Stimulated activated CD8-positive, alpha-beta memory T cell treated with anti-CD3 and anti-CD28 coated beads, Interleukin-15, amount 100 ng/mL, for 24 hours (primary cell): ENCODE results near the gene MORC1.
"Not testable (repeated sequence)": the region's sequence is repeated elsewhere in the genome, so short reads cannot be mapped to it uniquely, and the experiment has no call there.

Experiments used
- DNase-seq: peaks from one replicate; pipeline ENCODE4 v3.0.0-alpha.2; 2020; ENCODE audit warnings: low read depth

The MORC1 gene, protein sequence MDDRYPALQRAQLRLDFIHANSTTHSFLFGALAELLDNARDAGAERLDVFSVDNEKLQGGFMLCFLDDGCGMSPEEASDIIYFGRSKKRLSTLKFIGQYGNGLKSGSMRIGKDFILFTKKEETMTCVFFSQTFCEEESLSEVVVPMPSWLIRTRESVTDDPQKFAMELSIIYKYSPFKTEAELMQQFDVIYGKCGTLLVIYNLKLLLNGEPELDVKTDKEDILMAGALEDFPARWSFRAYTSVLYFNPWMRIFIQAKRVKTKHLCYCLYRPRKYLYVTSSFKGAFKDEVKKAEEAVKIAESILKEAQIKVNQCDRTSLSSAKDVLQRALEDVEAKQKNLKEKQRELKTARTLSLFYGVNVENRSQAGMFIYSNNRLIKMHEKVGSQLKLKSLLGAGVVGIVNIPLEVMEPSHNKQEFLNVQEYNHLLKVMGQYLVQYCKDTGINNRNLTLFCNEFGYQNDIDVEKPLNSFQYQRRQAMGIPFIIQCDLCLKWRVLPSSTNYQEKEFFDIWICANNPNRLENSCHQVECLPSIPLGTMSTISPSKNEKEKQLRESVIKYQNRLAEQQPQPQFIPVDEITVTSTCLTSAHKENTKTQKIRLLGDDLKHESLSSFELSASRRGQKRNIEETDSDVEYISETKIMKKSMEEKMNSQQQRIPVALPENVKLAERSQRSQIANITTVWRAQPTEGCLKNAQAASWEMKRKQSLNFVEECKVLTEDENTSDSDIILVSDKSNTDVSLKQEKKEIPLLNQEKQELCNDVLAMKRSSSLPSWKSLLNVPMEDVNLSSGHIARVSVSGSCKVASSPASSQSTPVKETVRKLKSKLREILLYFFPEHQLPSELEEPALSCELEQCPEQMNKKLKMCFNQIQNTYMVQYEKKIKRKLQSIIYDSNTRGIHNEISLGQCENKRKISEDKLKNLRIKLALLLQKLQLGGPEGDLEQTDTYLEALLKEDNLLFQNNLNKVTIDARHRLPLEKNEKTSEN

DNA sequence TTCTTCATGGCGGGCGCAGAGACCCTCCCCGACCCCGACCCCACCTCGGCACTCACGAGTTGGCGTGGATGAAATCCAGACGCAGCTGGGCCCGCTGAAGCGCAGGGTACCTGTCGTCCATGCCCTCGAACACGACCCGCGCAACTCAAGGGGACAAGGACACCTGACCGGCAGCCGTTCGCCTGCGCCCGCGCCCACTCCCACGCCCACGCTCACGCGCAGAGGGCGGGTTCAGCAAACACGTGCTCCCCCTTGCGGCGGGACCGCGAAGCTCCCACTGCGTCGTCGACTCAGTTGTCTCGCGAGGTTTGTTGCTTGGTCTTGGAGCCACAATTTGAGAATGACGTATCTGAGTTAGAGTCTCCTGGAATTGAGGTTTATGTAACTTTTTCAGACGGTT, at the start of gene MORC1:
Gene MORC1 (minus strand): TSS at position 196 of the 400 bp plus-strand sequence. CDS start 75 bp downstream, at position 121.
- DNase-seq = no peak

DNA sequence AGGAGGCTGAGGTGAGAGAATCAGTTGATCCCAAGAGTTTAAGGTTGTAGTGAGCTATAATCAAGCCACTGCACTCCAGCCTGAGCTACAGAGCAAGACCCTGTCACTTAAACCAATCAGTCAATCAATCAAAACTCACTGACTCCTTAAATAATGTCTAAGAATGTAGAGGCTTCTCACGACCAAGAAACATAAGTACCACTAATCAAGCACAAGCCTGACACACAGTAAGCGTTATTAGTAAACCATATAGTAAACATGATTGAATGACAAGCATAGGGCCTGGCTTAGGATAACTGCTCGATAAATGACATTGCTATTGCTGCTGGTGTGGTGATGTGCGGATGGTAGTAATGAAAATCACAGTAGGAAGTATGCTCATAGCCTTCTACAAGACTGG, 48.0 kb upstream of the MORC1 start:
- DNase-seq = no peak

DNA sequence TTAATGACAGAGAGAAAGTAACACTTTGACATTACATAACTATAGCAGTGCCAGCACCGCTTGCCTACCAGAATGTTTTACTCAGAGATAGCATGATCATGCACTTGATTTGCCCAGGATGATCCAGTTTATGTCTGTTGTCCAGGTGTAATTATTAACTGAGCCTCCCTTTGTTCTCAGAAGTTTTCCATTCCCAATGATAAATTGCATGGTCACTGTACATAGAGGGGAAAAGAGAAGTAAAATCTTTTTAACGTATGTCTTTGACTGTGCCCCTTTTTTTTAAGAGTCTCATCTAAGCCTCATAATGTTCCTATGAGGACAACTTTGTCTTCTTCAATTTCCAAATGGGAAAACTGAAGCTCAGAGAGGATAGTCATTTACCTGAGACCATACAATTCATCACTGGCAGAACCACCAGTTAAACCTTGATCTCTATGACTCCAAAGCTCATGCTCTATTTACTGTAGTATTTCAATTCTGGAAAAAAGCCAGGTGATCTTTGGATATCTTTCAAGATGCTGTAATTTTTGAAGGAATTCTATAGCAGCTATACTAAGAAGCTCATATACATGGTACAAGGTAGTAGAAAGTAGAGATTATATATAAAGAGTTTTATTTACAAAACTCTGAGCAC, 43.7 kb upstream of the MORC1 start:
- no peak for DNase-seq

DNA sequence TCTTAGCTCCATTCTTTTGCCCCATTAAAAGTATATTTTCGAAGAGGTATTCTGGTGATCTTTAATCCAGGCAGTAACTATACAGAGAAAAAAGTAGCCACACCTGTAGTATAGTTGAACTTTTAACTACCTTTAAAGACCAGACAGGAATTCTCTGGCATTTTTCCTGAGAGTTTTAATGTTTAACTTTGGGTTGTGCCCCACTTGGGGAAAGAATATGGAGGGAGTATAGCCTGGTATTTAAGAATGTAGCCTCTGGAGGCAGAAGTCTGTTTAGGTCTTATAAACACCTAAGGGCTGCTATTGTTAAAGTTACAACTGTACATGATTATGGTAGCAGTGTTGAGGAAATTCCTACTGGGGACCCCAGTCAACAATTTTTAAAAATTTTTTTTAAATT, 37.9 kb upstream of the MORC1 start:
- DNase-seq = no peak

DNA sequence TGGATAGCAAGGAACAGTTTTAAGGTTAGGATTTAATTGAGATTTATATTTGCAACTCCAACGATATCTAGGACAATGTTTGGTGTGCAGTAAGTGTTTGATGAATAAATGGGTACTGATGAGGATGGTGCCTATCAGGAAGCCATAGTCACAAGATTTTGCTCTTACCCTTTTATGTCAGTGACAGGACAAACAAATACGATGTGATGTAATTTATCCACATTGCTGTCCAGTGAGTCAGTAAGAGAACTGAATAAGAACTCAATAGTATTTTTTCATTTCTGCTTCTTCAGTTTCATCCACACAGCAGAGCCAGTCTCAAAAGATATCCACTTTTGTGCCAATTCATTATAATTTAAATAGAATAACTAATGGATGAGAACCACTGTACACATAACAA, 37.0 kb upstream of the MORC1 start:
- no peak for DNase-seq

DNA sequence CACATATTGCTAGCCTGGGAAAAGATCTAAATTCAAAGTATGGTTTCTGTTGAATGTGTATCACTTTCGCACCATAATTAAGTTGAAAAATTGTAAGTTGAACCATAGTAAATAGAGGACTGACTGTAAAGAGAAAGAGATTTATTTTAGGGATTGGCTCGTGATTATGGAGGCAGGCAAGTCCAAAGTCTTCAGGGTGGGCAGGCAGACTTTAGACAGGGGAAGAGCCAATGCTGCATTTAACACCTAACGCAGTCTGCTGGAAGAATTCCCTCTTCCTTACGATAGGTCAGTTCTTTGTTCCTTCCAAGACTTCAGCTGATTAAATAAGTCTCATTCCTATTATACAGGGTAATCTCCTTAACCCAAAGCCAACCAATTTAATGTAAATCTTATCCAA, 34.4 kb upstream of the MORC1 start:
- DNase-seq = no peak

DNA sequence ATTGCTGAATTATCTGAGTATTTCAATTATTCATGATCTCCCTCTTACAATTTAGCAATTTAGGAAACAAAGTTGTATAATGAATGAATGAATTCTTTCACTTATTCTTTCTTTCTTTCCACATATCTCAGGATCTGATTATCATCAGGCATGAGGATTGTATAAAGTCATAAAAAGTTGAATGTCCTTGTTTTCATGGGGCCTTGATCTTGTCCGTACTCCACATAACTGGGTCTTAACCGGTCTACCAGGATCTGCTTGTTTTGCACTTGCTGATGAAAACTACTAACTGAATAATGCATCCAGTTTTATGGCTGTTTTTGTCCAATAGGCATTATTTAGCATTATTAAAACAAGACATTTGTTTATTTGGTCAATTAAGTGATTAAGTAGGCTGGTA, 31.1 kb upstream of the MORC1 start:
- no peak for DNase-seq

DNA sequence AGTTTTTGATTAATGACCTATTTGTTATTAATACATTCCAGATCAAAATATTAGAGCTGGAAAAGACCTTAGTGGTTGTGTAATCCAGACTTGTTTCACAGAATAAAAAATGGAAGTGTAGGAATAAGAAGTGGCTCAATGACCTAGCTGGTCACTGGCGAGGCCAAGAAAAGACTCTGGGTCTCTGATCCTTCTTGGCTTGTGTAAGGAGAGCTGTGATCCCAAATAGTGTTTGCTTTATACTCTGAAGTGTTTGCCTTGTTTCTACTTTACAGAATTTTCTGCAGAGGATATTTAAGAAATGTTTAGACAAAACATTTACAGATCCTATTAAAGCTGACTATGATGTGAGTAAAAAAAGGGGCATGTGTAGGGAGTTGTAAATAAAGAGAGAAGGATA, 25.7 kb upstream of the MORC1 start:
- no peak for DNase-seq

DNA sequence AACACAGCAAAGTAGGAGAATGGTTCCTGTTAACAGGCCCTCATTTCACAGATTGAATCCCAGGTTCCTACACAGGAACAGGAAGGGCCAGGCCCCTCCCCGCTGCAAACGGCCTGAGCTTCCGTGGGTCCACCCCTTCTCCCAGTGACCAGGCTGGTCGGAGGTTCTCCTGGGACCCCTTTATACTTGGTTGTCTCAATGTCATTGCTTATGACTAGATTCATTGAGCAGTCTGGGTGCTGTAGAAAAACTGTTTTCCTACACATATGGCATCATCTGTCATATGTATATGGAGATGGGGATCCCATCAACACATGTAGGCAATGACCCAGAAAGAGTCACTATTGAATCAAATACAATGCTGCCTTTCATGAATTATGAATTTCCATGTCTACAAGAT, 22.4 kb upstream of the MORC1 start:
- no peak for DNase-seq

DNA sequence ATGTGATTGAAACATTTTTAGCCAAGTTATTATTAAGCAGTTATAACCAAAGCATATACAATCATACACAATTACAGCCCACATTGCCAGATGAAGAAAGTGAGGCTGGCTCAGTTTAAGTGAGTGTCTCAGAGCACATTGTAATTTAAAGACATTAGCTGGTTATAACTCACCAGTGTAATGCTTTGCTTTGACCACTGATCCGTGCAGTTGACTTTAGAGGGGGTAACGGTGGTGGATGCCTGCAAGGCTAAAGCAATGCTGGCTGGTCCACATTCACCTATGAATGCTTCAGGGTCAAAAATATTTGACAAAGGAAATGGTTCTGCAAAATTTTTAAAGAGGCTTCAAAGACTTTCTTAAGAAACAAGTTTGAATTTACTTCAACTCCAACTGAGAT, 19.8 kb upstream of the MORC1 start:
- no peak for DNase-seq

DNA sequence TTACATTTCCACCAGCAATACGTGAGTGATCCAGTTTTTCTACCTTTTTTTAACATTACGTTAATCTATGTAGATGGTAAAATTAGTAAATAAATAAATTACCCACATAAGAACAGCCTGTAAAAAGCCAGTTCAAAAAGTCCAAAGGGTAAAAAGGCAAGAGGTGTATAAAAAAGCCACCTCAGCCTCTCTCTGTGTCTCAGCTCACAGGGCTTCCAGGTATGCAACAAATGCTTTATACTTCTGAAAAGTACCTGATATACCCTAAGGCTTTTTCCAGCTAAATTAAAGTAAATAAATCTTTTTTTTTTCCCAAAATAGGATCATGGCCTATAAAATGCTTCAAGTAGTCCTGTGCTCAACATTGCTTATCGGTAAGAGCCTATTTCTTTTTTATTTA, 18.6 kb upstream of the MORC1 start, which contains the start of gene C3orf85:
Gene C3orf85 (plus strand): TSS at position 197 of the 400 bp plus-strand sequence. CDS start 129 bp downstream, at position 326.
- no peak for DNase-seq

DNA sequence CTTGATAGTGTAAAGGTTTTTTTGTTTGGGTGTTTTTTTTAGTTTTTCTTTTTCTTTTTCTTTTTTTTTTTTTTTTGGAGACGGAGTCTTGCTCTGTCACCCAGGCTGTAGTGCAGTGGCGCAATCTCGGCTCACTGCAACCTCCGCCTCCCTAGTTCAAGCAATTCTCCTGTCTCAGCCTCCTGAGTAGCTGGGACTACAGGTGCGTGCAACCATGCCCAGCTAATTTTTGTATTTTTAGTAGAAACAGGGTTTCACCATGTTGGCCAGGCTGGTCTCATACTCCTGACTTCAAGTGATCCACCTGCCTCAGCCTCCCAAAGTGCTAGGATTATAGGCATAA, 15.5 kb upstream of the MORC1 start:
- not testable (repeated sequence) for DNase-seq

DNA sequence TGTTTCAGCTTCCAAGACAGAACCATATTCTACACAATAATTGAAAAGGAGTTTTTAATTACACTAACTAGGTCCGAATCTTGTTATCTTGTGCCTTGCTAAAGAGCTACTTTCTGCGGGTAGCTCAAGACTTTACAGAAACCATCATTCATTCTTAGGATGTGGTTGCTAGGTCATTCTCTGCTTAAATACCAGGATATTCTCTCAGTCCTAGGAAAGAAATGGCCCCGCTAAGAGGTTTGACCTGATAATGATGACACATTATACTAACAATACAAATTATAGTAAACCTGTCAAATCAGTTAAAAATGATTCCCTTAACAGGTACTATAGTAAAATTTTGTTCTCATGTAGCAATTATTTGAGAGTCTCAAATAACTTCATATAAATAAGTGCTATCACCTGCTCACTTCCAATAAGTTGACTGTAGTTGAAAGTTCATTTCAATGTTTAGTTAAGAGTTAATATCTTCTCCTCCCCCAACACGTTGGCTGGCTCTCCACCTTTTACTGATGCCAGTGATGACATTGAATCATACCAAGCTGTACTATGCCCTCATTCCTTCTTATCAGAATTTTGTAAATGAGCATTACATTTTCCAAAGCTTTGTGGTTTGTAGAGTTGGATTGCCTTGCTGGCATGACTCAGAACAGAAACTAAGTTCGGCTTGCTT, 15.0 kb upstream of the MORC1 start:
- DNase-seq = no peak

DNA sequence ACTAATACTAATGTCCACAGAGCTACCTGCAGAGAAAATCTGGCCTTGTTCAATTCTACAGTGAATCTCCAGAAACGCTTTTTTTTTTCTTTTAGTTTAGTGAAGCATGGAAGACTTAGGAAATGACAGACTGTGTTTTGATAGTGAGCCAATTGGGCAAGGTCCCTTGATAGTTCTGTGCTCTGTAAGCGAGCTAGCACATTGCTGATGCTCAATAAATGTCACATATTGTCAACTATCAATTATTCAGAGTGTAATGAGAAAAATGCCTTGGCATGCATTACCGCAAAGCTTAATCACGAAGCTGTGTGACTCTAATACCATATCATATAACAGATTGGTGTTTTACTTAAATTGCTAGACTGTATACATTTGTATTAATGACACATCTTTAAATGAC, 13.3 kb upstream of the MORC1 start:
- no peak for DNase-seq

DNA sequence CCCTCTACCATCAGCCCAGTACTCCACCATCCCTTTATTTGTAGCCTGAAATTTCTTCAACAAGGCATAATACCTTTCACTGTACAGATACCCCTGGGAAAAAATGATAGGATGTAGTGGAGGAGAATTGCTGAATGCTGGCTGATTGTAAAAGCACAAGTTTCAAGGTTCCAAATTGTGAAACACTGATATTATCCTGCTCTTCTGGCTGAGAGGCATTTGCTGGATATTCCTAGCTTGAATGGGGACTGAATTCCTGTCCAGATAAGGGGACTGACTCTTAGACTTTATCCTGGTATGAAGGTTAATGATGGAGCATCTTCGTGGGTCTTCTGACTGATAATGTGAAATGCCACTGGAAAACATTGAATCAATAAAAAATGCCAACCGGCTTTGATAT, 9.6 kb upstream of the MORC1 start:
- no peak for DNase-seq

DNA sequence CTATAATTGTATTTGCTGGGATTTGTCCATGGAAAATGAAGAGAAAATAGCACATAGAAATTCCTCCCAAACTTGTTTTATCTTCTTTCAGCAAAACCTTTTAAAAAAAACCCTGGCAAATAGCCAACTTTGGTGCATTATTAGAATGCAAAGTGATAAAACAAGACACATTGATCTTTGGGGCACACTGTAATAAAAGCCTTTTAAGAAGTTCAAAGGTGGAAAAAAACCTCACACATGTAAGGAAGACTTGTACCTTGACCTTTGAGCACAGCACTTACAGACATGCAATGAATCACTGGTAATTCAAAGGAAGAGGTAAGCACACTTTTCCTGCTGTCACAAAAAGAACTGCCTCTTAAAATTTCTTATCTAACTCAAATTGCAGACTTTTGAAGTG, 8.0 kb upstream of the MORC1 start:
- no peak for DNase-seq

DNA sequence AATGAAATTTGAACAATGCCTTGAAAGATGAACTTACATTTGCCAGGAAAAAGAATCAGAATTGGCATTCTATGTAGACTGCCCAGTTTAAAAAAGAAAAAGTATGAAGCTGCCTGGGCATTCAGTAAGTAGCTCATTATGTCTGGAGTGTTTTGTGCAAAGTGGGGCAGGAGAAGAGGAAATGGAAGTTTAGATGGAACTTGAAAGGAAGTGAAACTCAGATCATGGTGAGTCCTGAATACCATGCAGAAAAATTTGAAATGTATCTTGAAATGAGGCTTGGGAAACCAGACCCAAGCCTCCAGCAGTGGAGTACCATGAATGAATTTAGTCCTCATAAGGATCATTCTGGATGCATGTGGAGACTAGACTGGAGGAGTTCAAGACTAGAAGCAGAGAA, 4.8 kb upstream of the MORC1 start:
- no peak for DNase-seq

DNA sequence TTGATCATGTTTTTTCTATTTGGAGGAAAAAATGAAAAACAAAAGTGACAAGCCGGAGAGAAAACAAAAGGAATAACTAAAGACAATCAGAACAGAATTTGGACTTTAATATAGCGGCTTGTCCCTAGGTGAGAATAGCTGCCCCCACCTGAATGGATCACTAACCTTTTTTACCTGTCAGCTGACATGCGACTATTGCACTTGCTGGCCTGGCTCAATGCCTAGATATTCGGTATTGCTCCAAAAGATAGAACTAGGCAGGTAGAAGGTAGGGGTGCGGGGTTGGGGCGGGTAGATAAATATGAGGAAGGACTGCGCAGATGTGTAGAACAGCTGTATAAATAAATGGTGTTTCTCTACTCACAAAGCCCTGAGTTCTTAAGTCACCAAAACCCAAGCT, 650 bp upstream of the MORC1 start:
- DNase-seq = no peak

DNA sequence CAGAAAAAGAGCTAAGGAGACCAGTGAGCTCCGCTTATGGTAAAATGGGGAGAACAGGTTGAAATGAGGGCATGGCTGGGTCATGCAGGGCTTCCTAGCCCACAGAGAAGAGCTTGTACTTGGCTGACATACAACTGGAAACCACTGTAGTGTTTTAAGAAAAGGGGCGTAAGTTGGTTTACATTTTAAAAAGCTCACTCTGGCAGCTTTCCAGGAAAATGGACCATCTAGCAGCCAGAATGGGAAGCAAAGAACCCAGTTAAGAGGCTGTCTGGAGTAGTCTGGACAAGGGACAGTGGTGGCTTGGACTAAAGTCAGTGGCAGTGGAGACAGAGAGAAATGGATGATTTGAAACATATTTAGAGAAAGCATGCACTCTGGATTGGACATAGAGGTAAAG, 1.9 kb downstream of the MORC1 start:
- DNase-seq = no peak

DNA sequence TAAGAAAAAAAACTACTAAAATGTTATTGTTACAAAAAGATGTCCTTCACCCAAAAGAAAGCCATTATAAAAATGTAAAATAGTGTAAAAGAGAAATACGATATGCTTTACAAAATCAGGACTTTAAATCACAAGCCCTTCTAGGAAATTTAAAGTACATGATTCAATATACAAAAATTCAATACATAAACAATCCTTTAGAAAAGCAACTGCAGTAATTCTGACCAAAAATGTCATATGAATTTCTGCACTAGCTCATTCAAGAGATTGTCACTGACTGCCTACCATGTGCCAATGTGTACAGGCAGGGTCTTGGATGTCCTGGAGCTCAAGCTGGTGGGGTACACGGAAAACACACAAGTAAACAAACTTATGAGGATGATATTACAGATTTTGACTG, 2.5 kb downstream of the MORC1 start:
- DNase-seq = no peak

DNA sequence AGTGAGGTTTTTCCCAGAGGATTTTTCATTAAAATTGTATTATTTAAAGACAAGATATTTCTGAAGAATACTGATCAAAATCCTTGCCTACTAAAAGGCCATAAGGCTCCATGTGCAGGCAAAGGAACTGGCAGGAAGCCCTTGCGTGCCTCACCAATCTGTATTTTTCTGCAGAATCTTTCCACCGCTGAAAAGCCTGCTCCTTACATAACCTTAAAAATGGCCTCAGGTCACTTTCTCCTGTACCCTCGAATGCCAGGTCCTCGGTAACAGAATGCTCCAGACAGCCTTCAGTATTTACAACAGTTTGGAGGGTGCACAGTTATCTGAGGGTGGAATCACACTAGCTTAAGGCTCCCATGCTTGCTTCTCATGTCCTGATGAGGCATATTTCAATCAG, 3.2 kb downstream of the MORC1 start:
- no peak for DNase-seq
